Coronary artery (tissue), 2 donors: ENCODE results near the gene GPSM1.

Experiments
- DNase-seq: peaks from one replicate; pipeline ENCODE4 v3.0.0-alpha.2; 2017; ENCODE audit warnings: low spot score
- H3K27ac ChIP-seq, 2 donors: fragments of 200-600 bp; sonication (generic); one replicate each; pipeline ENCODE4 v1.5.1; 2016 to 2019
- H3K4me3 ChIP-seq: fragments of 200-600 bp; sonication (generic); 2 replicates; pipeline ENCODE4 v1.5.1; 2016; ENCODE audit warnings: mild to moderate bottlenecking, moderate library complexity
- TF ChIP-seq, protein P1 (sequence below): fragments of 200-600 bp; sonication (generic); IDR thresholded peaks from one replicate; pipeline ENCODE4 v1.5.1; 2019; ENCODE audit warnings: antibody characterized with exemption

The GPSM1 gene

DNA sequence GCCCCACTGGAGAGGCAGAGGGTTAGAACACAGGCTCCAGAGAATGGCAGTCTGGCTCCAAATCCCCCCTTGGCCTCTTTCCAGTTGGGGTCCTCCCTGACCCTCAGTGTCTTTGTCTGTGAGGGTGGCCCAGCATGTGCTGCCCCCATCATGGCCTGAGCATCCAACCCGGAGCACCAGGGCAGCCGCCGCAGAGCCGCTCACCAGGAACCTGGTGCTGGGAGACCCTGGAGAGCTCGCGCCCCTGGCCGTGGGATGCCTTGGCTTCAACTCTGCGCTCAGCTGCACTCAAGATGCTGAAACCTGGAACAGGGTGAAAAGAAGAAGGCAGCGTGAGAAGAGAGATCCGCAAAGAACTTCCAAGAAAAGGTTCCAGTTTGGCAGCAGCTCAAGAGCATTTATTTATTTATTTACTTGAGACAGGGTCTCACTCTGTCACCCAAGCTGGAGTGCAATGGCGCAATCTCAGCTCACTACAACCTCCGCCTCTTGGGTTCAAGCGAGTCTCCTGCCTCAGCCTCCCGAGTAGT lies 27.3 kb upstream of the GPSM1 start:
- Histone ChIP-seq H3K4me3 (no peak overlapping the region), H3K27ac (no peak overlapping the region)
- TF ChIP-seq, protein P1, sequence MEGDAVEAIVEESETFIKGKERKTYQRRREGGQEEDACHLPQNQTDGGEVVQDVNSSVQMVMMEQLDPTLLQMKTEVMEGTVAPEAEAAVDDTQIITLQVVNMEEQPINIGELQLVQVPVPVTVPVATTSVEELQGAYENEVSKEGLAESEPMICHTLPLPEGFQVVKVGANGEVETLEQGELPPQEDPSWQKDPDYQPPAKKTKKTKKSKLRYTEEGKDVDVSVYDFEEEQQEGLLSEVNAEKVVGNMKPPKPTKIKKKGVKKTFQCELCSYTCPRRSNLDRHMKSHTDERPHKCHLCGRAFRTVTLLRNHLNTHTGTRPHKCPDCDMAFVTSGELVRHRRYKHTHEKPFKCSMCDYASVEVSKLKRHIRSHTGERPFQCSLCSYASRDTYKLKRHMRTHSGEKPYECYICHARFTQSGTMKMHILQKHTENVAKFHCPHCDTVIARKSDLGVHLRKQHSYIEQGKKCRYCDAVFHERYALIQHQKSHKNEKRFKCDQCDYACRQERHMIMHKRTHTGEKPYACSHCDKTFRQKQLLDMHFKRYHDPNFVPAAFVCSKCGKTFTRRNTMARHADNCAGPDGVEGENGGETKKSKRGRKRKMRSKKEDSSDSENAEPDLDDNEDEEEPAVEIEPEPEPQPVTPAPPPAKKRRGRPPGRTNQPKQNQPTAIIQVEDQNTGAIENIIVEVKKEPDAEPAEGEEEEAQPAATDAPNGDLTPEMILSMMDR: no peak
- no peak for DNase-seq

DNA sequence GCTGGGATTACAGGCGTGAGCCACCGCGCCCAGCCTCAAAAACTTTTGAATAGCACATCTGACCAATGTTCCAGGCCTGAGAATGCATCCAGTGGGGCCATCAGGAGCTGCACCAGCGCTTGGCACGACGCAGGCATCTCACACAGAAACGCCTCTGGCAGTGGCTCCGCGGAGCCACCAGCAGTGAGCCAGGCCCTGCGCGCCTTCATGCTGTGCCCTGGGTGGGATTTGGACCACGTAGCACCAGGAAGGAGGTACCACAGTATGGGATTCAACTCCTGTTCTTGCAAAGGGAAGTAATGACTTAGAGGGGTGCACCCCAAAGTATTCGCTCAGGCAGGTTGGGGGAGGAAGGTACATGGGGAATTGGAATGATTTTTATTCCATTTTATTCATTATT lies 26.5 kb upstream of the GPSM1 start:
- no peak for DNase-seq
- no peak overlapping the region for H3K27ac ChIP-seq
- H3K4me3 ChIP-seq: no peak overlapping the region
- TF ChIP-seq, protein P1: no peak

DNA sequence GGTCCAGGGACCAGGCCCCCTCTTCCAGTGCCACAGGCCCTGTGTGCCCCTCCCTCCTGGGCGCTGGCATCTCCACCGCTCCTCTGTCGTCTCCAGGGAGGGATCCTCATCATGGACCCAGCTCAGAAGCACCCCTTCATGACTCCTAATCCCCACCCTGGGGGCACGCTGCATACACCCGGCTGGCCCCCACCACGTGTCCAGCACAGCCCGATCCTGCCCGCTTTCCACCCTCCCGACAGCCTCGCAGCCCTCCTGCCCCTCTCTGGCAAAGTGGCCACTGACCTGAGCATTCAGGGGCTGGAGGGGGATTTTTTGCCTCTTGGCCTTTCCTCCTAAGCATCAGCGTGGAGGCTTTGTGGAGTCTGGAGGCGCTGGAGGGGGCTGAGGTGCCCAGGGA lies 24.8 kb upstream of the GPSM1 start:
- Histone ChIP-seq H3K4me3 (no peak overlapping the region), H3K27ac (no peak overlapping the region)
- TF ChIP-seq, protein P1: no peak
- no peak for DNase-seq

DNA sequence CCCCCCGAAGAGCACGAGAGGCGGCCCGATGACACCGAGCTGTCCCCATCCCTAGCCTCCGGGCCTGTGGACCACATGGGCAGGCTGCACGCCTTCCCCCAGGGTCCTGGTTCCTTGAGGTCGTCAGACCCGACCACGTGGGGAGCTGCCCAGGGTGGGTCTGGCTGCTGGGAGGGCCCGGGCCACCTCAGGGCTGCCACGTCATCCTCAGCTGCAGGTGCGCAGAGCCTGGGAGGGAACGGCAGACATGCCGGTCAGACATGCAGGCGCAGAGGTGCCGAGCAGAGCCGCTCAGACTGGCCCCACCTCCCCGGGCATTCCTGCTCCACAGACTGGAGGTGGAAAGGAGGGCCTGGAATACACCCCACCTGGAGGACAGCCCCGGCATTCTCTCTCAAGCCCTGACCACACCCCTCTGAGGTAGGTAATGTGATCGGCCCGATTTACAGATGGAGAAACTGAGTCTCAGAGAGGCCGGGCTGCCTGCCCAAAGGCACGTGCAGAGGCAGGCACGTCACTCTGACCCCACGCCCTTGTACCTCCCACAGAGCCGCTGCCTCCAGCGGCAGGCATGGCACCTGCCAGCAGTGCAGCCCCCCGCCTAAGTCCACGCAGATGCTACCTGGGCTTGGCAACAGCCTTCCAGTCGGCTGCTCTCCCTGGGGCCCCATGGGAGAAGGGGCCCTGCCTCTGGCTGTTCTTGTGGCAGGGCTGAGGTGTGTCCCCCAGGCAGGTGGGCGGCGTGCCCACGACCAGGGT lies 24.1 kb upstream of the GPSM1 start:
- Histone ChIP-seq H3K27ac (no peak overlapping the region), H3K4me3 (no peak overlapping the region)
- no peak for DNase-seq
- TF ChIP-seq, protein P1: no peak

DNA sequence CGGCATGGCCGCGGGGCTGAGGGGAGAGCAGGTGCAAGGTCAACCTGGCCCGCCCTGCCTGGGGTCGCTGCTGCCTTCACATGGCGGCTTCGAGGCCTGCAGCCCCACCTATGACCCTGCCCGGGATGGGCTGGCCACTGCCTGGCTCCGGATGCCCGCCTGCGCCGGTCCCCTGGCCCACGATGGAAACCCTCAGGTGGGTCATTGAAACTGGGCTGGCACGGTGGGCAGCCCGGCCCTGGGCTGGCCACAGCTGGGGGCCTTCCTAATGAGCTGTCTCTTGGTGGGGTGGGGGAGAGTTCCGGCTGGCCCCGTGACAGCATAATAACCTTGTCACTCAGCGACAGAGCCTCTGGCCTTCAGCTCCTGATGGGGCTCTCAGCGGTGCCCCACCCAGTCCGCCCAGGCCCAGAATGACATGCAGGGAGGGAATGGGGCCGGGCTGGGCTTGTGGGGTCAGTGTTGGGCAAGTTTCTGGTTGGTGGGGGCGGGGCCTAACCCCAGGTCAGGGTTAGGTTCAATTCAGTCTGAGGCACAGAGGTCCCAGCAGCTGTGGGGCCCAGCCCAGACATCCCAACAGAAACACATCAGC lies 23.4 kb upstream of the GPSM1 start, which contains the start of gene CCDC187:
TSS of gene CCDC187 (minus strand) at position 270 of the 592 bp plus-strand sequence. CDS start at position 6, 264 bp downstream.
- TF ChIP-seq, protein P1: no peak
- no peak for DNase-seq
- Histone ChIP-seq H3K27ac (no peak within 1 kb of the TSS), H3K4me3 (no peak within 1 kb of the TSS)

DNA sequence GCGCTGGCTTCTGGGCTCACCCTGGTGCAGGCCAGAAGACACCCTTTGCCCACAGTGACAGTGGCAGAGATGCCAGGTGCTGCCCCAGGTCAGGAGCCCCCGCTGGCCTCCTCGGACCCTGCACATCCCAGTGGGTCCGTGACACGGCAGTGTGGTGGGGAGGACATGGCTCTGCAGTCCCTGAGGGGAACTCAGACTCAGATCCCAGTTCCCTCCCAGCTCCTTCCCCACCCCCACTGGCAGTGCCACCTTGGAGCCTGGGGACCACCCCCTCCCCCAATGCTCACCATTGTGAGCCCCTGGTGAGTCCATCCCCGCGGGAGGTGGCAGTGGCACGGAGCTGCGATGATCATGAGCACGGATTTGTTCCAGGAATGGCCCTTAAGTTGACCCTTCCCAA lies 22.9 kb upstream of the GPSM1 start:
- DNase-seq: no peak
- TF ChIP-seq, protein P1: no peak
- Histone ChIP-seq H3K4me3 (no peak overlapping the region), H3K27ac (no peak overlapping the region)
